ENCODE measurements around the gene GLIS1.

Gene GLIS1

GRCh38 chr1:53678046-53678445 is 60.9 kb downstream of the GLIS1 start:
- Histone ChIP-seq H2AFZ (ENCODE audit: low read length) (no peak overlapping the region), H3K4me1 (ENCODE audit: low read length) (peaks cover 36% of the 10 kb centered on the region), H3K4me2 (ENCODE audit: low read depth, low read length) (no peak overlapping the region), H3K27me3 (replicated peaks; ENCODE audit: insufficient read depth, low read length) (no peaks in the 10 kb centered on the region), H3K9me2 (replicated peaks; ENCODE audit: insufficient read depth, low read length) (no peaks in the 10 kb centered on the region), H3K9ac (ENCODE audit: low read length) (no peak overlapping the region), H4K20me1 (ENCODE audit: insufficient read depth, low read length) (no peaks in the 10 kb centered on the region), H3K27ac (ENCODE audit: low read length) (no peak overlapping the region), H3K9me3 (replicated peaks; ENCODE audit: insufficient read depth, low read length) (no peaks in the 10 kb centered on the region), H3K79me2 (ENCODE audit: low read length) (no peaks in the 10 kb centered on the region), H3K36me3 (replicated peaks; ENCODE audit: insufficient read depth, low read length) (no peaks in the 10 kb centered on the region), H3F3A (ENCODE audit: insufficient read depth, low read length) (peaks cover 8% of the 10 kb centered on the region), H3K4me3 (ENCODE audit: low read length) (no peak overlapping the region)
- DNase-seq = no peak
- no peak for TF ChIP-seq EZH2phosphoT487 (IDR thresholded peaks at IDR 0.05; ENCODE audit: low read length)
- TF ChIP-seq CTCF (IDR thresholded peaks at IDR 0.05; ENCODE audit: low read length) = no peak
- no peak for TF ChIP-seq EZH2 (optimal IDR thresholded peaks at IDR 0.05; ENCODE audit: low read depth, low read length)

GRCh38 chr1:53677486-53677885 is 61.5 kb downstream of the GLIS1 start:
- Histone ChIP-seq H3K4me3 (ENCODE audit: low read length) (no peak overlapping the region), H3K4me2 (ENCODE audit: low read depth, low read length) (no peak overlapping the region), H3K9me3 (replicated peaks; ENCODE audit: insufficient read depth, low read length) (no peaks in the 10 kb centered on the region), H3K4me1 (ENCODE audit: low read length) (peaks cover 34% of the 10 kb centered on the region), H3K9ac (ENCODE audit: low read length) (no peak overlapping the region), H4K20me1 (ENCODE audit: insufficient read depth, low read length) (no peaks in the 10 kb centered on the region), H3K9me2 (replicated peaks; ENCODE audit: insufficient read depth, low read length) (no peaks in the 10 kb centered on the region), H3K27me3 (replicated peaks; ENCODE audit: insufficient read depth, low read length) (no peaks in the 10 kb centered on the region), H3K79me2 (ENCODE audit: low read length) (no peaks in the 10 kb centered on the region), H3F3A (ENCODE audit: insufficient read depth, low read length) (peaks cover 8% of the 10 kb centered on the region), H3K27ac (ENCODE audit: low read length) (no peak overlapping the region), H3K36me3 (replicated peaks; ENCODE audit: insufficient read depth, low read length) (no peaks in the 10 kb centered on the region), H2AFZ (ENCODE audit: low read length) (no peak overlapping the region)
- no peak for TF ChIP-seq CTCF (IDR thresholded peaks at IDR 0.05; ENCODE audit: low read length)
- no peak for TF ChIP-seq EZH2 (optimal IDR thresholded peaks at IDR 0.05; ENCODE audit: low read depth, low read length)
- no peak for TF ChIP-seq EZH2phosphoT487 (IDR thresholded peaks at IDR 0.05; ENCODE audit: low read length)
- no peak for DNase-seq

GRCh38 chr1:53672785-53673184 is 66.2 kb downstream of the GLIS1 start:
- H3K9me3 ChIP-seq (replicated peaks; ENCODE audit: insufficient read depth, low read length) = no peaks in the 10 kb centered on the region
- no peaks in the 10 kb centered on the region for H4K20me1 ChIP-seq (ENCODE audit: insufficient read depth, low read length)
- no peaks in the 10 kb centered on the region for H3K79me2 ChIP-seq (ENCODE audit: low read length)
- H3K4me2 ChIP-seq (ENCODE audit: low read depth, low read length) = no peak overlapping the region
- H3K9me2 ChIP-seq (replicated peaks; ENCODE audit: insufficient read depth, low read length) = no peaks in the 10 kb centered on the region
- peaks cover 12% of the 10 kb centered on the region for H3K4me1 ChIP-seq (ENCODE audit: low read length)
- no peak for DNase-seq
- H3K27ac ChIP-seq (ENCODE audit: low read length) = no peak overlapping the region
- H3K9ac ChIP-seq (ENCODE audit: low read length) = no peak overlapping the region
- H3K36me3 ChIP-seq (replicated peaks; ENCODE audit: insufficient read depth, low read length) = no peaks in the 10 kb centered on the region
- no peaks in the 10 kb centered on the region for H3F3A ChIP-seq (ENCODE audit: insufficient read depth, low read length)
- no peaks in the 10 kb centered on the region for H3K27me3 ChIP-seq (replicated peaks; ENCODE audit: insufficient read depth, low read length)
- no peak for TF ChIP-seq EZH2phosphoT487 (IDR thresholded peaks at IDR 0.05; ENCODE audit: low read length)
- TF ChIP-seq CTCF (IDR thresholded peaks at IDR 0.05; ENCODE audit: low read length) = no peak
- TF ChIP-seq EZH2 (optimal IDR thresholded peaks at IDR 0.05; ENCODE audit: low read depth, low read length) = no peak
- H2AFZ ChIP-seq (ENCODE audit: low read length) = no peak overlapping the region
- H3K4me3 ChIP-seq (ENCODE audit: low read length) = no peak overlapping the region
